Forelimb muscle (tissue), 1 donor: ENCODE measurements around the gene CXCL12. TPM values are rescaled to one million over a fixed set of nuclear protein-coding genes. Genes with fewer than 3 reads are reported as not detected.

Experiments used
- DNase-seq: peaks from one replicate; pipeline ENCODE4 v3.0.0-alpha.2; 2013; ENCODE audit warnings: low read depth
- polyA plus RNA-seq: library from polyadenylated mRNA; unstranded; fragments of 120-200 nt; gene quantifications from one replicate; pipeline ENCODE4 v1.2.1, GENCODE V29; 2013; ENCODE audit not compliant: insufficient read length

The CXCL12 gene
- polyA plus RNA-seq, 1 donor = 206 TPM

- no peak for DNase-seq
Observed at GRCh38 chr10:44385696-44386441, 972 bp upstream of the CXCL12 start.

DNA sequence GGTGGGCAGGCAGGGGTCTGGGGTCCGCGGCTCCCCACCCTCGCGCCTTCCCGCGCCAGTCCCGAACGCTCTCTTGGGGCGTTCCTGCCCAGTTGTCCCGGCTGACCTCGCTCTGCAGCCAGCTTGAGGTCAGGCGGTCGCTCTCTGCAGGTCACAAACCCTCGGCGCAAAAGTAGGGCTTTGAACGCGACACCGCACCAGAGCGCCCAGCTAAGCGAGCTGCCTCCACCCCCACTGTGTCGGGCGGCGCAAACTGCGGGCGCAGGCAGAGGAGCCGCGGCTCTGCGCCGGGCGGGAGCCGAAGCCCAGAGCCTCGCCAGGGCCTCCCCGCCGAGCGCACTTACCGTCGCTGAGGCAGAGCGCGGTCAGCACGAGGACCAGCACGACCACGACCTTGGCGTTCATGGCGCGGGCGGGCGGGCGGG is 284 bp downstream of the CXCL12 start:
- DNase-seq = no peak

- DNase-seq = no peak
Observed at GRCh38 chr10:44383749-44384600, 922 bp downstream of the CXCL12 start.

DNA sequence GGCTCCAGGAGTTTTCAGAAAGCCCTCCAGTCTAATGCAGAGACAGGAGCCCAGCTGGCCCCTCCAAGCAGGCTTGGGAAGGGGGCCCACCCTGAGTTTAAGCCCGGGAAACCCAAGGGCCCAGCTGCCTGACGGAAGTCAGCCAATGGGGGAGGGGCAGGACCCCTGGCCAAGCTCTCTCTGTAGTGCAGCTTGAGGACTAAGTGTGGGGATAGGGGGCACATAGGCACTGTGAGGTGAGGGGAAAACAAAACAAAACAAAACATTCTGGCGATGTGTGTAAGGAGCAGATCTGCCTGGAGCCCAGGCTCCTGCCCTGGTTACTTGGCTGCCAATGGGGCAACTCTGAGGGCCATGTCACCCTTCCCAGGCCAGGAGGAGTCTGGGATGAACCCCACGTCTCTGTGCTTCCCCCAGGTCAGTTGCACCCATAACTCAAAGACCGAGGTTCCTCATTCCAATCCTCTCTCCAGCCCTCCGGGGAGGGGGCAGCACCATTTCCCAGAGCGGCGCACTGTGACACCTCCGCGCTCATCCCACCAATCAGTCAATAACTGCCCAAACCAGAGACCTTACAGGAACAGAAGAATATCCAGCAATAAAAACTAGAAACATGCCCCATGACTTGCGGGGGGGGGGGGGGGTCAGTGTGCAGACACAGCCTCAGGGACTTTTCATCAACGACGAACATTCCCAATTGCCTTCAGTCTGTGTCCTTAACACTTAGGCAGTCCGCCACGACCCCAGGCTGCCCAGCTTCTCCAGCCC is 1.7 kb downstream of the CXCL12 start:
- no peak for DNase-seq

DNA sequence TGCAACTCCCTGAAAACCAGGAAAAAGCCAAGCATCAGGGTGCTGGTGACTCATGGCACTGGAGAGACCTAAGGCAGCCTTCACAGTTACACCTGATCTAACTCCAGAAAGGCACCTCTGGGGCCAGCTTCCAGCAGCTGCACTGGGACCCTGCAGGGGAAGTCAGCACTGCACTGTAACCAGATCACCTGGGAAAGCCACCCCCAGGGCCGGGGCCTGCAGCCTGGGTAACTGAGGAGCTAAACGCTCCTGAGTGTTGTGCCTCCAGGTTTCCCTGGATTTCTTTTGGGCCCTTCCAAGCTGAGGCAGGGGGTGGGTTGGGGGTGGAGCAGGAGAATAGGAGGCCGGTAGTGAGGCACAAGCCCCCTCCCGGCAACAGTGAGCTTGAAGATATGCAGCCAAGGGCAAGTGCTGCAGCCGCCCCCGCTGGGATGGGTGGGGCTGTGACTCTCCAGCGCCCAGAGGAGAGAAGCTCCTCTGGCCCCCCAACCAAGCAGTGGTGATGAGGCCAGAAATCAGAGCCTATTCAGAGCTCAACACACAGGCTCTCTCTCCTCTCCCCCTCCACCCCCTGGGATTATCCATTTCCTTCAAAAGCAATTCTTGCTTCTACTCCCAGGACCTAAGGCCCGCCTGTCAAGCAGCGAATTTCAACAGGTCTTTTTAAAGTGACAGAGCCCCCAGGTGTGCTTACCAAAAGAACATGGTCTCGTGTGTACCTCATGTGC is 2.6 kb downstream of the CXCL12 start:
- no peak for DNase-seq

GRCh38 chr10:44380829-44381600 is 3.9 kb downstream of the CXCL12 start:
- no peak for DNase-seq

GRCh38 chr10:44379907-44380306 is 5.0 kb downstream of the CXCL12 start:
- no peak for DNase-seq

DNA sequence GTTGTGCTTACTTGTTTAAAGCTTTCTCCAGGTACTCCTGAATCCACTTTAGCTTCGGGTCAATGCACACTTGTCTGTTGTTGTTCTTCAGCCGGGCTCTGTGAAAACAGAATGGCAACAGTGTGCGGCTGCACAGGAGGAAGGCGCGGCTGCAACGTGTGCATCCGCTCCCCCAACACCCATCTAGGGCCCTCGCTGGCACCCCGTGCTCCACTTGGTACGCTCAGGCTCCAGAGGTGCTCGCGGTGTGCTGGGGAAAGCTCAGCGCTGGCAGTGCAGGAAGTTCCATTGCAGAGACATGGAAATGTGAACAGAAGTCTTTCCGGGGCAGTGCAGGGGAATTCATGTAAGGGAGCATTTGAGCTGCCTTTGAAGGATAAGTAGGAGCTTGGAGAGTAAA is 6.3 kb downstream of the CXCL12 start:
- DNase-seq = no peak

DNA sequence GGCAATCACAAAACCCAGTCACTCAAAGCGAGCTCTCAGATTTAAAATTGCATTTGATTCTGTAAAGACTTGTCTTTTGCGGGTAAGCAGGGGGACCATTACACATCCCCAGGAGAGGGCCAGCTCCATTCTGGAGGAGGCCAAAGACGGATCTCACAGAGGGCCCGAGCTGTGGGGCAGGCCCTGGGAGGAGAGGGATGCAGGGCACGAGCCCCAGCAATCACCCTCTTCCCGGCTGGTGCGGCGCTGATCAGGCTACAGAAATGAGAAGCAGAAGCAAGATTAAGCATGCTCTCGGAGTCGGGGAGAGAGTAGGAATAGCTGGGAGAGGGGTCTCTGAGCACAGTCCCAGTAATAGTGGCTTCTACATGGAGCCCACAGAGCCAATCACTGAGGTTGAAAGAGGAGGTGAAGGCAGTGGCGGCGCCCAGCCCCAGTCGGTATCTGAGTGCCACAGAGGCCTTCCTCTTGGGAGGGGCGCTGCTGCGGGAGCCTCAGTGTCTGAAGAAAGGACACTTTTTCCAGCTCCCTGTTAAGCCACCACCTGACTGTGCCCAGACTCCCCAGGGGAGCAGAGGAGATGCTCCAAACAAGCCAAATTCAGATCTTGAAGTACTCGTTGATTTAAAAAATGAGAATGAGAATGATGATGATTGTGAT is 7.1 kb downstream of the CXCL12 start:
- DNase-seq = no peak

DNA sequence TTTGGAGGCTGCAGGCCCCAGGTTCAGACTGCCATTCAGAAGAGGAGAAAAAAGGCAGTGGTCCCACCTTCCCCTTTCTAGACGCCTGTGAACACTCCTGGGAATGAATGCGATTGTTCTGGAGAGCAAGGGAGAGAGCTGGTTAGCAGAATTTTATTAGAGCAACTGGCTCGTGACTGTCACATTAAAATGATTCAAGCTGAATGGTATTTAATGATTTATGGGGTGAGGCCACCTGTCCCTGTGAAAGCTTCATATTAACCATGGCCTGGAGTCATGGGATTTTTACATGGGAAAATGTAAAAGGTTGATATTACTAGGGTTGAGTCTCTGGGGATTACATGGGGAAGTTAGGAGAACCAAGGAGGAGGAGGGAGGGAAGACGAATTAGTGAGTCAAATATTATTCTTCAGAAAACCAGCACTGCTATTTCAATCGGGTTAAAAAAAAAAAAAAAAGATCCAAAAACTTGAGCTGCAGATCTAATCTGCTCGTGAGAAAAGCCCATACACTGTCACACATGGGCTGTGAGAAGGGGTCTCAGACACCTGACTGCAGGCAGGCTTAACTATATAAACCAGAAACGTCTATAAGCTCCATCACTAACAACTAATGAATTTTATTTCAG is 8.3 kb downstream of the CXCL12 start:
- DNase-seq = no peak

DNA sequence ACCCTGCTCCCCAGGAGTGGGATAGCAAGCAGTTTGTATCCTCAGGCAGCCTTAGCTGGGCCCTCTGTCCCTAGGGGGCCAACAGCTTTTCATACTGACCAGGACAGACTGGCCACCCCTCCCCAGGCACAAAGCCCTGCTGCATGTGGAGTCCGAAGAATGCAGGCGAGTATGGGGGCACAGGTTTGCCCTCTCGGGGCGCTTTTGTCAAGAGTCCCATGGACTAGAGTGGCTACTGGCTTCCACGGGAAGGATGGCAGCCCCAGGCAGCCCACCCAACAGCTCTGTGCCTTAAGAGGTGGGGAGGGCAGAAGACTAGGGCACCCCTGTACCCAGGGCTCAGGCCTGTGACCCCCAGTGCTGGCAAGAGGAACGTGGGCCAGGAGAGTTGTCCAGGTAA is 10.7 kb downstream of the CXCL12 start:
- no peak for DNase-seq

DNA sequence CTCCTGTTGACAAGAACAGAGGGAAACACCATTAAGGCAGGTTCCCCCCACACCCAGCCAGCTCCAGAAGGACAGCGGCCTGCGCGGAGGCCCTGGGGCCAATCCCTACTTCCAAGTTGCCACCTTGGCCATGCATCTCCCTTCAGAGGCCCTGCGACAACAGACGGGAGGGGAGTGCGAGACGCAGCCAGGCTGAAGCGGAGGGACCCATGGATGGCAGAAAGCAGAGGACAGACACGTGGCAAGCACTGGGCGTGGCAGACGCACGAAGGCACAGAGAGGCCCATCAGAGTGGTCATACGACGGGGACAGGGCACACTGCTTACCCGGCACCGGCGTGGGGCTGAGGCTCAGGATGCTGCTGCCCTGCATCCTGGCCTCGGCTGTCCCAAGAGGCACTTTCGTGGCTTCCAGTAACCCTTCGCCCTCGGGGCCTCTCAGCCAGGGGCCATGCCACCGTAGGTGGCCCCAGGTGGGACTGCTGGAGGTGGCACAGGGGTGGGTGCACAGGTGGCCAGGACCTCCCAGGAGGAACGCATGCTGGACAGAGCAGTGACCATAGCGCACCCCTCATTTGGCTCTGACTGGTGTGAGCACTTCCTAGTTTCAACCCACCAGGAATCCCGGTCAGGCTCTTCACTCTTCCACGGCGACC is 11.4 kb downstream of the CXCL12 start:
- DNase-seq = no peak

- DNase-seq = no peak
Observed at GRCh38 chr10:44372181-44372580, 12.7 kb downstream of the CXCL12 start.

GRCh38 chr10:44370731-44371248 is 14.1 kb downstream of the CXCL12 start:
- DNase-seq = no peak

DNA sequence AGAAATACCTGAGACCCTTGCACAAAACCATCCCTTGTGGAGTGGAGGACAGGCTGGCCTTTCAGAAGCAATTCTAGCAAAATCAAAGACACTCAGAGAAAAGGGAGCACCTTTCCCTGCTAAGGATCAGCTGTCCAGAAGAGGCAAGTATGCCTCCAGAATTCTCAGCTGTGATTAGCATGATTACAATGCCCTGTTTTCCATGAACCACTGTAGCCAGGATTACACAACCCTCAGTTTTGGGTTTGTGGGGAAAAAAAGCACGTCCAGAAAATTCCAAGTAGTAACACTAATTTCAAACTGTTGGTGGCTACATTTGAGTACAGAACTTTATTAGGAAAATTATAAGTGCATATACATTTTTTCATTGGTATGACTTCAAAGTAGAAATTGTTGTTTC is 15.0 kb downstream of the CXCL12 start:
- DNase-seq = no peak

DNA sequence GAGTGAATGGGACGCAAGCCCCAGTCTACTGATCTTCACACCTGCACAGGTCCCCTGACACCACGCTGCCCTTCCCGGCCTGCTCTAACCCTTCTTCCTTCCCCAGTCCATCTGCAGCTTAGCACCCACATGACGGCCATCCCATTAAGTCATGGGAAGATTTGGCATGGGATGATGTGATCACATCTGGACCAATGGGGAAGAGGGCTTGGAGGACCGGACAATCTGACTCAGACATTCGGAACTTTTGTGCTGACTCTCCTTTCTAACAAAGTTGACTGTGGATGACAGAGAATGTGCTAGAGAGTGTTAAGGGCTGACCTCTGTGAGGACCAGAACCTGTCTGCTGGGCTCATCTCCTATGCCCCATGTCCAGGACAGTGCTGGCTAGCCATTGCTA is 15.6 kb downstream of the CXCL12 start:
- no peak for DNase-seq

- DNase-seq = no peak
Observed at GRCh38 chr10:44368637-44369036, 16.3 kb downstream of the CXCL12 start.

DNA sequence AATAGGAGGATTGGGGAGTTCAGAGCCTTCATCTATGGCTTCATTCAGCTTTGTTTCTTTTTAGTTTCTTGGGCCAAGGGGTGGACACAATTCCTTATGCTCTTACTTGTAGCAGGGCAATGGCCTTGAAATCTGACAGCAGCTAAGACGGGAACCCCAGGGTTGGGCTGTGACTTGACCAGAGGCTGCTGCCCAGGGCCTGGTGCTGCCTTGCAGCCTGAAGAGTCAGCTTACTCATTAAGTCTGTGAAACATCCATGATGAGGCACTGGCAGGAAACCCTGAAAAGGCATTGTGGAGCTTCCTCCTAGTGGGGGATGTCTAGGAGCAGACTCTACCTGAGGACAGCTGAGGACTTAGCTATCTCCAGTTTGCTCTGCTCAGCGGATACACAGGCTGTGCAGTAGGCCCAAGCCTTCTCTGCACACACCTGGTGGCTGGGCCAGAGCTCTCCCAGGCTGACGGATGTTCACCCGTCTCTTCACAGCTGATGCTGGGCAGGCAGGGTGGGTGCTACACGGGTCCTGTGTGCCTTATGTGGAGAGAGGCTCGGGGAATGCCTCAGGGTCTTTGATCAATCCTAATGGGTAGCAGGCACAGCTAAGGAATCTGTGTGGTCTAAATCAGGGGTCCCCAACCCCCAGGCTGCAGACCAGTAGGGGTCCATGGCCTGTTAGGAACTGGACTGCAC is 17.8 kb downstream of the CXCL12 start:
- no peak for DNase-seq
